HepG2 (cell line): ENCODE data around the gene DENND11. TPM values are rescaled to one million over a fixed set of nuclear protein-coding genes. Genes with fewer than 3 reads are reported as not detected.

Source experiments
- BCLAF1 ChIP-seq: fragments of 450-650 bp; IDR thresholded peaks from 2 replicates; pipeline ENCODE4 v1.6.1; 2017; ENCODE audit warnings: mild to moderate bottlenecking
- DMAP1 ChIP-seq: IDR thresholded peaks from 2 replicates; pipeline ENCODE4 v1.6.1; 2016
- ETV6 ChIP-seq: sonication (generic); formaldehyde crosslinking; conservative IDR thresholded peaks from 2 replicates; pipeline ENCODE4 v1.4.0; 2020; ENCODE audit warnings: missing genetic modification reagents
- GPBP1L1 ChIP-seq: sonication (generic); formaldehyde crosslinking; IDR thresholded peaks from 2 replicates; pipeline ENCODE4 v1.5.0; 2020; ENCODE audit warnings: mild to moderate bottlenecking, missing genetic modification reagents
- MLLT10 ChIP-seq: sonication (generic); formaldehyde crosslinking; IDR thresholded peaks from 2 replicates; pipeline ENCODE4 v1.4.0; 2020; ENCODE audit warnings: missing genetic modification reagents
- NFATC3 ChIP-seq: sonication (generic); formaldehyde crosslinking; IDR thresholded peaks from 2 replicates; pipeline ENCODE4 v1.5.1; 2020; ENCODE audit warnings: mild to moderate bottlenecking, missing genetic modification reagents
- NR2F2 ChIP-seq: IDR thresholded peaks from 2 replicates; pipeline ENCODE4 v1.6.1; 2012; ENCODE audit warnings: low read depth, inconsistent platforms, borderline replicate concordance
- RFX1 ChIP-seq: fragments of 450-650 bp; IDR thresholded peaks from 2 replicates; pipeline ENCODE4 v1.6.1; 2017
- RFXAP ChIP-seq: sonication (generic); formaldehyde crosslinking; IDR thresholded peaks from 2 replicates; pipeline ENCODE4 v1.4.0; 2020; ENCODE audit warnings: missing genetic modification reagents, borderline replicate concordance
- RORA ChIP-seq: sonication (generic); formaldehyde crosslinking; IDR thresholded peaks from 2 replicates; pipeline ENCODE4 v1.5.0; 2020; ENCODE audit warnings: mild to moderate bottlenecking, missing genetic modification reagents, moderate library complexity
- SAP130 ChIP-seq: IDR thresholded peaks from 2 replicates; pipeline ENCODE4 v1.6.1; 2016; ENCODE audit warnings: low read depth
- SNAPC2 ChIP-seq: sonication (generic); formaldehyde crosslinking; IDR thresholded peaks from 2 replicates; pipeline ENCODE4 v1.8.1; 2022; ENCODE audit warnings: mild to moderate bottlenecking, missing genetic modification reagents
- TGIF2 ChIP-seq: IDR thresholded peaks from 2 replicates; pipeline ENCODE4 v1.6.1; 2016; ENCODE audit warnings: control low read depth, missing compliant biosample characterization
- TMF1 ChIP-seq: sonication (generic); formaldehyde crosslinking; IDR thresholded peaks from 2 replicates; pipeline ENCODE4 v1.8.1; 2022; ENCODE audit warnings: low read depth, missing genetic modification reagents
- ZBTB7B ChIP-seq: sonication (generic); formaldehyde crosslinking; IDR thresholded peaks from 2 replicates; pipeline ENCODE4 v1.4.0; 2020; ENCODE audit warnings: missing genetic modification reagents
- ZHX2 ChIP-seq, 2 experiments: sonication (generic) in 1 of 2; formaldehyde crosslinking in 1 of 2; IDR thresholded peaks; 2 replicates each; pipeline versions ENCODE4 v1.6.1 to v1.9.0; 2014 to 2022; ENCODE audit warnings: antibody characterized with exemption in 1 of 2, borderline replicate concordance in 1 of 2, inconsistent platforms in 1 of 2, low read depth in 1 of 2, missing genetic modification reagents in 1 of 2
- ZNF121 ChIP-seq: sonication (generic); formaldehyde crosslinking; IDR thresholded peaks from 2 replicates; pipeline ENCODE4 v1.5.0; 2020; ENCODE audit warnings: mild to moderate bottlenecking, missing genetic modification reagents
- ZNF724P ChIP-seq: sonication (generic); formaldehyde crosslinking; IDR thresholded peaks from 2 replicates; pipeline ENCODE4 v1.8.0; 2022; ENCODE audit warnings: missing genetic modification reagents, borderline replicate concordance
- ZNF790 ChIP-seq: sonication (generic); formaldehyde crosslinking; IDR thresholded peaks from 2 replicates; pipeline ENCODE4 v1.8.0; 2022; ENCODE audit warnings: missing genetic modification reagents, mild to moderate bottlenecking, borderline replicate concordance
- ZSCAN21 ChIP-seq: sonication (generic); formaldehyde crosslinking; IDR thresholded peaks from 2 replicates; pipeline ENCODE4 v1.8.0; 2022; ENCODE audit warnings: mild to moderate bottlenecking, missing genetic modification reagents, moderate library complexity, borderline replicate concordance
- polyA plus RNA-seq, 8 experiments: library from polyadenylated mRNA; depleted of rRNA in 3 of 8; stranded (reverse) in 7 of 8; unstranded in 1 of 8; fragments of >200 nt; fragmentation: Illumina TruSeq in 4 of 8; extraction: Trizol in 4 of 8; gene quantifications; 2 replicates each; pipeline versions ENCODE4 v1.2.1 to v1.2.3, GENCODE V29; 2011 to 2016; ENCODE audit warnings: low read depth in 4 of 8, missing spikeins in 1 of 8, mixed read lengths in 1 of 8; ENCODE audit not compliant: insufficient read depth in 1 of 8
- total RNA-seq, 5 experiments: library from RNA; depleted of rRNA; stranded (reverse); fragments of >200 nt; fragmentation: Illumina TruSeq; extraction: Trizol; gene quantifications; 2 replicates each; pipeline ENCODE4 v1.2.3, GENCODE V29; 2016; ENCODE audit warnings: low read depth in 1 of 5

DENND11 gene
- total and polyA plus RNA-seq, 2 of the 13 experiments (the other 11 are each of a cell fraction or from before 2014, with no cell fraction given) = 7.1 to 10.5 TPM

GRCh38 chr7:141737836-141738591 lies 36.0 kb upstream of the DENND11 start, which contains the start of gene SSBP1 (continued):
- TF ChIP-seq ZSCAN21 (CRISPR knock-in tag) = peak; percentile 25; the same call in 1 of the 2 replicates
- TF ChIP-seq ZNF121 (CRISPR knock-in tag) = 0 out of 2 replicates have a peak, but pooled peaks have one; percentile 35
- peak; percentile 68; the same call in 1 of the 2 replicates for TF ChIP-seq TMF1 (CRISPR knock-in tag)
- TF ChIP-seq MLLT10 (CRISPR knock-in tag) = no peak
- peak; percentile 89 for TF ChIP-seq DMAP1 (CRISPR knock-in tag)
- peak; percentile 83 for TF ChIP-seq ETV6
- peak; percentile 85 for TF ChIP-seq ZBTB7B (CRISPR knock-in tag)
- peak; percentile 94 for TF ChIP-seq SAP130 (CRISPR knock-in tag)
- no peak for TF ChIP-seq BCLAF1
- TF ChIP-seq RORA (CRISPR knock-in tag) = peak; percentile 87; the same call in 1 of the 2 replicates
- TF ChIP-seq ZHX2 (IDR thresholded peaks at IDR 0.05; ENCODE audit: low read depth) = peak; percentile 86
- peak; percentile 28; the same call in 1 of the 2 replicates for TF ChIP-seq ZHX2 (CRISPR knock-in tag; IDR thresholded peaks at IDR 0.05; ENCODE audit: borderline replicate concordance)
- peak; percentile 79; the same call in 1 of the 2 replicates for TF ChIP-seq ZNF724P
- no peak for TF ChIP-seq GPBP1L1 (CRISPR knock-in tag)
- no peak for TF ChIP-seq NFATC3 (CRISPR knock-in tag)
- peak; percentile 90 for TF ChIP-seq SNAPC2 (CRISPR knock-in tag)
- TF ChIP-seq RFXAP (CRISPR knock-in tag) = peak; percentile 88
- TF ChIP-seq TGIF2 = peak; percentile 60; the same call in 1 of the 2 replicates
- no peak for TF ChIP-seq ZNF790 (CRISPR knock-in tag)
- TF ChIP-seq NR2F2 = peak; percentile 61; the same call in 1 of the 2 replicates
- TF ChIP-seq RFX1 = no peak
